ENCODE results near the gene ARHGEF17.

DNA sequence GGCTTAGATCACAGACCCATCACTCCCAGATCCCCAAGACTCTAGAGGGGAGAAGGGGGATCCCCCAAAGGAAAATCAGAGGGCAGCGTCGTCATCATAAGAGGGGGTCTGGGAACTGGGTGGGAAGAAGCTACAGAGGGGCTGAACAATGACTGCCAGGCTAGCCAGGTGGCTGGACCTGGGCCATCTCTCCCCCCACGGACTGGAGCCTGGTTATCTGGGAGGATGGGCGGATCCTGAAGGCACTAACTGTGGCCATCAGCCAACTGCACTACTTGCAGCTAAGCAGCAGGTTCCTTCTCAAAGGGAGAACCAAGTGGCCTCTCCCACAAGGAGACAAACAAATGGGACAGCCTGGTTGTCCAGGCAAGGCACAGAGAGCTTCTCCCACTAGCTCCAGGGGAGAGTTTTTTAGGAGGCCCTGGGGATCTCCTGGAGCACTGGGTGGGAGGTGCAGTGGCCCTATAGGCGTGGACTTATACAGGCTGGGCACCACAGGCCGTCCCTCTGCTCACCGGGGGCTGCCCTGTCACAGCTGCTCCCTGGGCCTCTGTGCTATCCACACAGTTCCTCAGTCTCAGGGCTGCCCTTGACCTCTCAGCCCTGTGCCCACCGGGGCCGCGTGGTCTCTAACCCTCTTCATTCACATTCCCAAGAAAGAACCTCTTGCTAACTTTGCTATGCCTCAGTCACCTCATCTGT is 20.5 kb upstream of the ARHGEF17 start:
- TF ChIP-seq, protein P1, sequence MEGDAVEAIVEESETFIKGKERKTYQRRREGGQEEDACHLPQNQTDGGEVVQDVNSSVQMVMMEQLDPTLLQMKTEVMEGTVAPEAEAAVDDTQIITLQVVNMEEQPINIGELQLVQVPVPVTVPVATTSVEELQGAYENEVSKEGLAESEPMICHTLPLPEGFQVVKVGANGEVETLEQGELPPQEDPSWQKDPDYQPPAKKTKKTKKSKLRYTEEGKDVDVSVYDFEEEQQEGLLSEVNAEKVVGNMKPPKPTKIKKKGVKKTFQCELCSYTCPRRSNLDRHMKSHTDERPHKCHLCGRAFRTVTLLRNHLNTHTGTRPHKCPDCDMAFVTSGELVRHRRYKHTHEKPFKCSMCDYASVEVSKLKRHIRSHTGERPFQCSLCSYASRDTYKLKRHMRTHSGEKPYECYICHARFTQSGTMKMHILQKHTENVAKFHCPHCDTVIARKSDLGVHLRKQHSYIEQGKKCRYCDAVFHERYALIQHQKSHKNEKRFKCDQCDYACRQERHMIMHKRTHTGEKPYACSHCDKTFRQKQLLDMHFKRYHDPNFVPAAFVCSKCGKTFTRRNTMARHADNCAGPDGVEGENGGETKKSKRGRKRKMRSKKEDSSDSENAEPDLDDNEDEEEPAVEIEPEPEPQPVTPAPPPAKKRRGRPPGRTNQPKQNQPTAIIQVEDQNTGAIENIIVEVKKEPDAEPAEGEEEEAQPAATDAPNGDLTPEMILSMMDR (IDR thresholded peaks at IDR 0.05; ENCODE audit: low read depth, low read length, poor library complexity, severe bottlenecking), result no peak
- TF ChIP-seq EZH2phosphoT487 (IDR thresholded peaks at IDR 0.05; ENCODE audit: borderline replicate concordance, low read length), result no peak
